Nephron progenitor cell (in vitro differentiated cells): Measurements from ENCODE around the gene METTL25B.

Experiments used
- DNase-seq: peaks from one replicate; pipeline ENCODE4 v3.0.0; 2021
- H3K27ac Mint-ChIP-seq: 2 replicates; pipeline ENCODE4 v1.8.0; 2021; ENCODE audit warnings: mild to moderate bottlenecking, moderate library complexity, mixed read lengths
- H3K27me3 Mint-ChIP-seq: 2 replicates; pipeline ENCODE4 v1.8.0; 2021; ENCODE audit warnings: mild to moderate bottlenecking, low read depth, mixed read lengths; ENCODE audit not compliant: poor library complexity
- H3K36me3 Mint-ChIP-seq: 2 replicates; pipeline ENCODE4 v1.8.0; 2021; ENCODE audit warnings: low read depth, mixed read lengths
- H3K4me1 Mint-ChIP-seq: 2 replicates; pipeline ENCODE4 v1.8.0; 2021; ENCODE audit warnings: mixed read lengths
- H3K4me3 Mint-ChIP-seq: 2 replicates; pipeline ENCODE4 v1.8.0; 2021; ENCODE audit warnings: mild to moderate bottlenecking, moderate library complexity, mixed read lengths
- H3K9me3 Mint-ChIP-seq: 2 replicates; pipeline ENCODE4 v1.8.0; 2021; ENCODE audit warnings: mild to moderate bottlenecking, moderate library complexity, mixed read lengths
- CTCF ChIP-seq: fragments of 200-600 bp; sonication (generic); IDR thresholded peaks from 2 replicates; pipeline ENCODE4 v1.5.0; 2021; ENCODE audit warnings: antibody characterized with exemption

METTL25B gene

GRCh38 chr1:156692441-156692924, 35.8 kb upstream of the METTL25B start:
- Mint-ChIP-seq H3K27me3 (peaks cover 4% of the 10 kb centered on the region), H3K36me3 (peaks cover 7% of the 10 kb centered on the region), H3K9me3 (no peaks in the 10 kb centered on the region), H3K4me1 (peaks cover 78% of the 10 kb centered on the region), H3K27ac (peak overlapping the region; percentile 91), H3K4me3 (peak overlapping the region; percentile 73)
- DNase-seq, result peak; percentile 54
- no peak for TF ChIP-seq CTCF

- Mint-ChIP-seq H3K9me3 (no peaks in the 10 kb centered on the region), H3K4me1 (peaks cover 85% of the 10 kb centered on the region), H3K4me3 (peak overlapping the region; percentile 73), H3K27me3 (peaks cover 4% of the 10 kb centered on the region), H3K36me3 (peaks cover 14% of the 10 kb centered on the region), H3K27ac (peak overlapping the region; percentile 91)
- peak; percentile 77 for DNase-seq
- no peak for TF ChIP-seq CTCF
Measured at GRCh38 chr1:156692925-156693847, 35.1 kb upstream of the METTL25B start.

- peak overlapping the region; percentile 91 for H3K27ac Mint-ChIP-seq
- TF ChIP-seq CTCF, result no peak
- H3K9me3 Mint-ChIP-seq, result no peaks in the 10 kb centered on the region
- peak; percentile 41 for DNase-seq
- H3K36me3 Mint-ChIP-seq, result peaks cover 23% of the 10 kb centered on the region
- H3K4me3 Mint-ChIP-seq, result peak overlapping the region; percentile 73
- H3K27me3 Mint-ChIP-seq, result peaks cover 4% of the 10 kb centered on the region
- H3K4me1 Mint-ChIP-seq, result peaks cover 87% of the 10 kb centered on the region
Measured at GRCh38 chr1:156693848-156694689, 34.2 kb upstream of the METTL25B start.

- H3K4me1 Mint-ChIP-seq, result peaks cover 87% of the 10 kb centered on the region
- peak overlapping the region; percentile 73 for H3K4me3 Mint-ChIP-seq
- no peak for DNase-seq
Measured at GRCh38 chr1:156694690-156694962, 33.6 kb upstream of the METTL25B start.

GRCh38 chr1:156696755-156697154, 31.5 kb upstream of the METTL25B start:
- DNase-seq, result no peak
- Mint-ChIP-seq H3K9me3 (no peaks in the 10 kb centered on the region), H3K4me3 (peak overlapping the region; percentile 55), H3K4me1 (peaks cover 87% of the 10 kb centered on the region), H3K27ac (peak overlapping the region; percentile 96), H3K27me3 (peaks cover 4% of the 10 kb centered on the region), H3K36me3 (peaks cover 48% of the 10 kb centered on the region)
- no peak for TF ChIP-seq CTCF

More at GRCh38 chr1:156694690-156694962, 33.6 kb upstream of the METTL25B start:
- Mint-ChIP-seq H3K27ac (peak overlapping the region; percentile 2), H3K36me3 (peaks cover 28% of the 10 kb centered on the region), H3K27me3 (peaks cover 4% of the 10 kb centered on the region), H3K9me3 (no peaks in the 10 kb centered on the region)
- no peak for TF ChIP-seq CTCF
